NCI-H226 (cell line): ENCODE measurements around the gene CCDC137.
"Not testable (repeated sequence)": the region's sequence is repeated elsewhere in the genome, so short reads cannot be mapped to it uniquely, and the experiment has no call there.

ENCODE experiments used
- DNase-seq: peaks from one replicate; pipeline ENCODE4 v3.0.0-alpha.2; 2015

CCDC137 gene

DNA sequence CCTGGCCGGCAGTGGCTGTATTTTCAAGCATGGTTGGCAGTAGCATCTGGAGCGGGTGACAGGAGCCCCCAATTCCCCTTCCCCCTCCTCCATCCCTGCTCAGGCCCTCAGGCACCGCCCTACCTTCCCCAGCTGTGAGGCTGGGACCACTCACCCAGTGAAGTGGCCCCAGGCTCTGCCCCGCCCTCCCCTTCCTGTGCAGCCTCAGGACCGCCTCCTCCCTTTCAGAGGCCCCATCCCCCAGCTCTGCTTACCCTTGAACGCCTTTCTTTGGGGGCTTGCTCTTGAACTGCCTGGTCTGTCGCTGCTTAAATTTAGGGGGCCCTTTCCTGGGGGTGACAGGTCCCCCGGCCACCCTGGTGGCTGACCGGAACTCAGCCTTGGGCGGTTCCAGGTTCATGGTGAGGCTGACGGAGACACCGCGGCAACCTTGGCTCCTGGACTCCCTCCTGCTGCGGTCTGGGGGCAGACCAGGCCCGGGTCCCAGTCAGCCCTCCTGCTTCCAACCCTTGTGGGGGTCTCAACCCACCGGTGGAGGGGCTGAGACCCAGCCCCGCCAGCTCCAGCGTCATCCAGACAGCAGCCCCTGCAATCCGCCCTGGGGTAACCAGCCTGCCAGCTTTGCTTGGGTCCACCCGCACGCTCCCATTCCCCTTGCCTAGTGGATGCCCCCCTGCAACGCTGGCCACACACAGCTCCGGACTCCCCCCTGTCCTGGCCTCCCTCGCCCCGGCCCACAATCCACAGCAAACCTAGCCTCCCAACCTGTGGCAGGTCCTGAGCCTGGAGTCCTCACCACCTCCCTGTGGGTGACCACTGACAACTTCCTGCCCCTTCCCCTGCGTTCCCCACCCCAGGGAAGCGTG, 13.4 kb upstream of the CCDC137 start:
- DNase-seq, result no peak

DNA sequence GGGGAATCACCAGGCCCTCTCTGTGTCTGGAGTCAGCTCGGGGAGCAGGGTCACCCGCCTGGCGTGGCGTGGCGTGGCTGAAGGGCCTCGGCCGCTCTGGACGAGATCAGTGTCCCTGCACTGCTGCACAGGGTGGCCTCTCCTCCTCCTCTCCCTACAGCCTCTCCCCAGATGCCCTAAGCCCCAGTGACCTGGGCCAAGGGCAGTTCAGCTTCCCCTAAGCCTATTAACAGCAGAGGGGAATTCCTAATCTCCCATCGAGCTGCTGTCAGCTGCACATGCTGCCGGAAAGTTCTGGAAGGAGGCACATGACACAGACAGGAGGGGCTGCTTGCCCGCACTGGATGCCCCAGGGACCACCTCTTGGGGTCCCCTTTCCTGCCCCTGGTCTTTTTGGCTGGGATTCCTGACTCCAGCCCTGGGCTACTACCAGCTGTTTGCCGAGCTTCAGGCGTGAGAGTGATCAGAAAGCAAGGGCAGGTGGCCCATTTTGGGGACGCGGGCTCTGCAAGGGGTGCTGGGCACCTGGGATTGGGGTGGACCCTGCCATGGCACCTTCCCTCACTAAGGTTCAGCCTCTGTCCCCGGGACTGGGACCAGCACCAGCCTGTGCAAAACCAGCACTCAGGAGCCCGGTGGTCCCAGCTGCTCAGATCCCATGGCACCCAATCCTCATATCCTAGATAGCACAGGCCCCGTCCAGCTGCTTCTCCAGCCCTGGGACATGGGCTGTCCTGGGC, 11.0 kb upstream of the CCDC137 start:
- no peak for DNase-seq

DNA sequence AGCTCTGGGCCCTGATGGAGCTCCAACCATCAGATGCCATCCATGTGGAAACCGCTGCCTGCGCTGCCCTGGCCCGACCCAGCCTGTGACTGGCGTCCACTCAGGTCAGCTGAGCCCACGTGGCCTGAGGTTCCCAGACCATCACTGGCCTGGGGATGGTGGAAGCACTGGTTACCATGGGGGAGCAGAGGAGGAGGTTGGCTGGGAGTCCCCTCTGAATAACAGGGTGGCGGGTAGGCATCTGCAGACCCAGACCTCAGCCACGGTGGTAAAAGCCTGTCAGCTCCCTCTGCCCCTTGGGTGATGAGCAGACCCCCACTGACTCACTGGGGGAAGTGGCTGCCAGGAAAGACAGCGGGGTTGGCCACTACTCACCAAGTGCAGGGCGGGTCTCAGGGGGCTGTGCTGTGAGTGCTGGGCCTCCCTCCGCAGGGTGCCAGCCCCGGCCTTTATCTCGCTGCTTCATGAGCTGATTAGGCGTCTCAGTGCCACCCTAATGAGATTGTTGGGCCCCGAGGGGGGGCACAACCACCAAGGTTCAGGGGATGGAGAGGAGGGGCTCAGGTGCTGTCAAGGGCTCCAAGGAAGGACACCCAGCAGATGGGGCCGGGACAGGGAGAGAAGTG, 10.3 kb upstream of the CCDC137 start, which contains the start of gene PDE6G:
PDE6G (minus strand) TSS at position 425 of the 626 bp plus-strand sequence. CDS start 3,237 bp downstream, outside the sequence.
- no peak for DNase-seq

DNA sequence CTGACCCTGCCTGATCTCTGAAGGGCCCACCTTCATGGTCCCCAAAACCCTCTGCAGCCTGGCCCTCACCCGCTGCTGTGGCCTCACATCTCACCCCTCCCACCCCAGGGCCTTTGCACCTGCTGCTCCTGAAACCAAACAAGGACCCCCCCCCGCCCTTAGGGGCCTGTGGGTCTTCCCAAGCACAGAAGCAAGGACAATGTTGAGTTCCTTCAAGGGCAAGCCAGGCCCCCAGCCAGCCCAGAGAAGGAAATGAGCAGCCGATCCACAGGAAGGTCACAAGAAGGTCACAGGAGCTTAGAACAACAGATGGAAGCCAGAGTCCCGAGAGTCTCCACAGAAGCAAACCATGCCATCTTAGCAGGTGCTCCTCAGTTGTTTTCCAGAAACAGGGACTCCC, 9.7 kb upstream of the CCDC137 start:
- no peak for DNase-seq

DNA sequence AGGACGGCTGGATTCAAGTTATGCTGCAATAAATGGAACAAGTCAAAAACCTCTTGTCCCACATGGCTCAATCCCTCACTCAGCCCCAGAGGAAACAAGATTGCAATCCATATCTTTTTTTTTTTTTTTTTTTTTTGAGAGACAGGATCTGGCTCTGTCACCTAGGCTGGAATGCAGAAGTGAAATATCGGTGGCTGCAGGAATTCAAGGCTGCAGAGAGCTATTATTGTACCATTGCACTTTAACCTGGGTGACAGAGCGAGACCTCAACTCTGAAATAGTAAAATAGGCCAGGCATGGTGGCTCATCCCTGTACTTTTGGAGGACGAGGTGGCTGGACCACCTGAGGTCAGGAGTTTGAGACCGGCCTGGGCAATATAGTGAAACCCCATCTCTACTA, 7.5 kb upstream of the CCDC137 start:
- DNase-seq, result no peak

DNA sequence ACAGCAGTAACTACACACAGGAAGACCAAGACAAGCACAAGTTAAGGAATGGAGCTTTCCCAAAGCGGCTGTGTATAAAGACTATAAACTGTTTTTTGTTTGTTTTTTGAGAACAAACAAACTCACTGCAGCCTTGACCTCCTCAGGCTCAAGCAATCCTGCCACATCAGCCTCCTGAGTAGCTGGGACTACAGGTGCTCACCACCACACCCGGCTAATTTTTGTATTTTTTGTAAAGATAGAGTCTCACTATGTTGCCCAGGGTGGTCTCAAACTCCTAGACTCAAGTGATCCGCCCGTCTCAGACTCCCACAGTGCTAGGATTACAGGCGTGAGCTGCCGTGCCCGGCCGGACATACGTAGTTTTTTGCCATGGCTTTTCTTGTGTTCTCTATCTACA, 6.1 kb upstream of the CCDC137 start:
- DNase-seq, result no peak

DNA sequence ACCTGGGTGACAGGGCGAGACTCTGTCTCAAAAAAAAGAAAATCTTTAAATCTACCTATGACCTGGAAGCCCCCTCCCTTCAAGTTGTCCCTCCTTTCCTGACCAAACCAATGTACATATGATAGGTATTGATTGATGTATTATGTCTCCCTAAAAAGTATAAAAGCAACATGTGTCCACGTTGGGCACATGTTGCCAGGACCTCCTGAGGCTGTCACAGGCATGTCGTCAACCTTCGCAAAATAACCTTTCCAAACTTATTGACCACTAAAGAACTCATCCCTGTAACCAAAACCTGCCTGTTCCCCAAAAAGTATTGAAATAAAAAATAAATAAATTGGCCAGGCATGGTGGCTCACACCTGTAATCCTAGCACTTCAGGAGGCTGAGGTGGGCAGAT, 4.5 kb upstream of the CCDC137 start:
- no peak for DNase-seq

DNA sequence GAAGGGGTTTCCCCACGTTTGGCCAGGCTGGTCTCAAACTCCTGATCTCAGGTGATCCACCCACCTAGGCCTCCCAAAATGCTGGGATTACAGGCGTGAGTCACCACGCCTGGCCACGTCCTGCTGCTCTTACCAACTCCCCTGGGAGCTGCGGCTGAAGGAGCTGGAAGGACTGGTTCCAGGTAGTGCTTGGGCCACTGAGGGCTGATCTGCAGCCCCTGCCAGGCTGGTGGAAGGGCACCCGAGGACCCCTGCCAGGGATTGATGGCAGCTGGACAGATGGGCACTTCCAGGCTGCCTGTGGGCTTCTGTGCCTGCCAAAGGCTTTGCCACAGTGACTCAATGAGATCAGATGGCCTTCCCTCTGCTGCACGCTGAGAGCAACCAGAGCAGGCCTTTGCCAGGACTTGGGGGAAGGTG, 2.5 kb upstream of the CCDC137 start:
- no peak for DNase-seq

DNA sequence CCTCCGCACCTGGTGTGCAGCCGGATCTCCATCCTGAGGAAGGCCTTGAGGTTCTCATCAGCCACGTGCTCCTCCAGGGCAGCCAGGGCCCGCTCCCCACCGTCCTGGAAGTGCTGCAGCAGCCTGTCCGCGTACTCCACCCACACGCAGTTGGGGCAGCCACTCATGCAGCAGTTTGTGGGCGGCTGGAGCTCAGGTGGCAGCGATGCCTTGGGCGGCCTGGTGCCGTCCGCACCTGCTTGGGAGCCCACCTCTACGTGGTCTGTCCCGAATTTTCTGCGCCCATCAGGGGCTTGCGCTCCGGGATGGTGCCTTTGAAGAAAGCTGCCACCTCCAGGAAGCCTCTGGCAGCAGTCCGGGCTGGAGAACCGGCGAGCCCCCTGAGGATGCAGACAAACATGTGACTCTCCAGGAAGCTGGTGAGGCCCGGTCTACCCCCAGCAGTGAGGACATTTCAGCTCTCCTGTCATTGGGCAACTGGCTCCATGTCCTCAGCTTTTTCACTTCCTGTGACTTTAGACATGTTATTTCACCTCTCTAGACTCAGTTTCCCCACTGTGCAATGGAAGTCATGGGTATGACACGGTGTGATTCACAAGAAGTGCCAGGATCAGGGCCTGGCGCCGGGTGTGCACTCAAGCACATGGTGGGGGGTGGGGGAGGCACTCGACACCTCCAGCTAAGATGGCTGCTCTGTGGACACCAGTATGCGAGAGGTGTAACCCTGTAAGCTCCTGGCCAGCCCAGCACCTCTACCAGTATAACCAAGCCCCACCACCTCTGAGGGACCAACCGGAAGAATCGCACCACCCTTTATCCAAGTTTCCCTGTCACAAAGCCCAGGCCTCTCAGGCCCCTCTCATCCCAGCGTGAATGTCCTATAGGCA, 1.1 kb upstream of the CCDC137 start:
- no peak for DNase-seq

DNA sequence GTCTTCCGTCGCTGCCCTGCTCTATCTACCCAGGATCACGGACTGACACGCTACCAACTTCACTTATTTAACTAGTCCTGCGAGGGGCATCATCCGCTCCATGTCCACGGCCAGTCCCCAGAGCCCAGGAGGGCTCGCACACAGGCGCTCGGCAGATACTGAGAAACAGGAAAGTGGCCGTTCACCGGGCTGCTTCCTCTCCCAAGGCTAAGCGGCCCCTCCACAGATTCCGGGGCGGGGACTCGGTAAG, 520 bp upstream of the CCDC137 start:
- DNase-seq, result no peak

DNA sequence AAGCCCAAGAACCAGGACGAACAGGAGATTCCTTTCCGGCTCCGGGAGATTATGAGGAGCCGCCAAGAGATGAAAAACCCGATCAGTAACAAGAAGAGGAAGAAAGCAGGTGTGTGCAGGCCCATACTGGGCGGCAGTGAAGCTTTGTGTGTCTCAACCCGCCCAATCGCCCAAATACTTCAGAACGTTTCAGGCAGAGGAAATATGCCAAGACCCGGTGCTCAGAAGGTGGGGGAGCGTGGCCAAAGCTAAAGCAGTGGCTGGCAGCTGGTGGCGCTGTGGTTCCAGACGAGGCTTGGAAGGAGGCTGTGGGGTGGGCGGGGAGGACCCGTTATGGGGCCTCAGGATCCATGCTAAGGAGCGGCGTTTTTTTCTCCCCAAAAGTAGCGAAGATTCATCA, 1.2 kb downstream of the CCDC137 start:
- DNase-seq, result no peak

DNA sequence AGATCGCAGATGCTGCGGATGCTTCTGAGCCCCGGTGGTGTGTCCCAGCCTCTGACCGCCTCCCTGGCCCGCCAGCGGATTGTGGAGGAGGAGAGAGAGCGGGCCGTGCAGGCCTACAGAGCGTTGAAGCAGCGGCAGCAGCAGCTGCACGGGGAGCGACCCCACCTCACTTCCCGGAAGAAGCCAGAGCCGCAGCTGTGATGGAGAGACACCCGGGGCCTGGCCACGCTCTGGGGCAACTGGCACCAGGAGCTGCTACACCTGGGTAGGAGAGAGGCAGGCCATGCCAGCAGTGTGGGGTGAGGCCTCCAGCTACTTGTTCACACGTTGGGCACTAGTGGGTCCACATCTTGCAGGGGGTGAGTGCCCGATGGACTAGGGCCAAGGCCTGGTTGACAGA, 6.0 kb downstream of the CCDC137 start:
- DNase-seq, result no peak

DNA sequence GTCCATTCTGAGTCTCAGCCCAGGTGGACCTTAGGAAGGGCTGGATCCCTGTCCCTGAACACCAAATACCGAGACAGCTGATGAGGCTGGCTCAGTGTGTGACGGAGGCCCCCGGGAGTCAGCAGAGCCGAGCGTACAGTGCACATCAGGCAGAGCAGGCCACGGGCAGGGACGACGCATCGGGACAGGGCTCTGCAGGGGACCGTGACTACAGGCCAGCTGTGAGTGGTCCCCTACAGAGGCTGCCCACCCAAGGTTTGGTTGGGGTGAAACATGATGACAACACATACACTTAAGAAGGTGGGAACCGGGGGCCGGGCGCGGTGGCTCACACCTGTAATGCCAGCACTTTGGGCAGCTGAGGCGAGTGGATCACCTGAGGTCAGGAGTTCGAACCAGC, 6.4 kb downstream of the CCDC137 start:
- DNase-seq, result no peak

DNA sequence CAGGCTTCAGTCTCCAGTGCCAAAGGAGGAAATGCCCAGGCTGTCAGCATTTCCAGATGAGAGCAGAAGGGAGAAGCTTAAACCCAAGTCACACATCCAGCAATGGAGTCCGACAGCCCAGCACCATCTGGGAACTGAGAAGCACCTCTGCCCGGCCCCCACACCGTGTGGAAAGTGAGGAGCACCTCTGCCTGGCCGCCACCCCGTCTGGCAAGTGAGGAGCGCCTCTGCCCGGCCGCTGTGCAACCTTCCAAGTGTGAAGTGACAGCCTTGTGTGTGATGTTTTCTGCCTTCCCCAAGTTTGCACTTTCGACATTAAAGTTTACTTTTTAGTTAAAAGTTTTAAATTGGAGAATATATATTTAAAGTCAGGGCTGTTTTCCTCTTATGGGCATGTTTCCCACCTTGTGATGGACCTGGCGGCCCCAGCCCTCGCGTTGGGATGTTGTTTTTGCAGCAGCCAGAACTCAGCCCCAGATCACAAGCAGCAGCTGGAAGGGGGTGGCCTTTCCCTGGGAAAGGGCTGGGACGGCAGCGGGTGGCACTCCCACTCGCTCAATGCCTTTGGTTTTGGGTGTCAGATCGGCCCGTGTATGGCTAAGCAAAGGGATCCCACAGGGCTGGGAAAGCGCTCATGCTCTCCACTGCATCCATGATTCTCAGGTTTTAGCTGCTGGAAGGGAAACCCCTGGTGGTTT, 7.2 kb downstream of the CCDC137 start:
- DNase-seq, result no peak

DNA sequence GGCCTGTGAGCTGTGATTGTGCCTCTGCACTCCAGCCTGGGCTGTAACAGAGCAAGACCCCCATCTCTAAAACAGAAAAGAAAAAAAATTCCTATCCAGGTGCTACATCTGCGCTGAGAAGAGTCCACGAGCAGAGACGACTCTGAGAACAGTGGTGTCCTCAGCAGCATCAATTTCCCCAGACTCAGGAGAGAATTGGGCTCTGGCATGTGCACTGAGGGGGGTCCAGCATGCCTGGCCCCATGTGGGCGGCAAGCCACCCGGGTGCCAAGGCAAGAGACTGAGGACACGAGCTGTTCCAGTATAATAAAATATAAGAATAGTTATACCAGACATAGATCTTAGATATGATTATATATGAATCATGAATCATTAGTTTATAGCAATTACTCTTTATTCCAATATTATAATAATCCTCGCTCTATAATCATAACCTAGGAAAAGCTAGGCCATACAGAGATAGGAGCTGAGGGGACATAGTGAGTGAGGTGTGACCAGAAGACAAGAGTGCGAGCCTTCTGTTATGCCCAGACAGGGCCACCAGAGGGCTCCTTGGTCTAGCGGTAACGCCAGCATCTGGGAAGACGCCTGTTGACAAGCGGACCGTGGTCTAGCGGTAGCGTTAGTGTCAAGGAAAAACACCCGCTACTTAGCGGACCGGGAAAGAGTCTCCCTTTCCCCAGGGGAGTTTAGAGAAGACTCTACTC, 9.1 kb downstream of the CCDC137 start:
- DNase-seq, result not testable (repeated sequence)

DNA sequence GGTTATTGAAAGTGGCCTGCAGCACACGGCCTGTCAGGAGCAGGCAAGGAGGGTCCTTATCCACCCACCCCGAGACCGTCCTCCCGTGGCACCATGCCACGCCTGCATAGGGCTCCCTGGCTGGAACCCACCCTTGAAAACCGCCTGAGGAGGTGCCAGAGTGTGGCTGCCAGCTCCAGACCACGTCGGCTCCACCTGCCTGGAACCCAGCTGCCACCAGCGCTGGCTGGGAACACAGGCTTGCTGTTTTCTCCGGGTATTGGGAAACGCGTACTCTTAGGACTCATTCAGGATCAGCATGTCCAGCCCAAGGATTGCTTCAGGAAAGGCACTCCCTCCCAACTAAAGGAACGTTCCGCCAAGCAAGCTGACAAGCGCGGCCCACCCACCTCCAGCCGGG, 10.4 kb downstream of the CCDC137 start:
- no peak for DNase-seq

DNA sequence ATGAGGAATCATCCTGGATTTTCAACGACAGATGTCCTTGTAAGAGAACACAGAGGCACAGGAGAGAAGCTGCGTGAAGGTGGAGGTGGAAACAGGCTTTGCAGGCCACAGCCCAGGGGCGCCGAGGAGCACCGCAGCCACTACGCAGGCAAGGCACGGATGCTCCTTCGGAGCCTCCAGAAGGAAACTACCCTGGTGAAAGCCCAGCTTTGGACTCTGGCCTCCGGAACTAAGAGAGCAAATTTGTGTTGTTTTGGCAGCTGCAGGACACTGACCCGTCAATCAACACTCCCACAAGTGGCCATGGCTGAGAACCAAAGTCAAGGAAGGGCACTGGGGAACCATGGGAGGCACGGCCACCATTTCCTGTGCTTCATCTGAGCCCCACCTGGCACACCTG, 13.6 kb downstream of the CCDC137 start:
- DNase-seq, result no peak

DNA sequence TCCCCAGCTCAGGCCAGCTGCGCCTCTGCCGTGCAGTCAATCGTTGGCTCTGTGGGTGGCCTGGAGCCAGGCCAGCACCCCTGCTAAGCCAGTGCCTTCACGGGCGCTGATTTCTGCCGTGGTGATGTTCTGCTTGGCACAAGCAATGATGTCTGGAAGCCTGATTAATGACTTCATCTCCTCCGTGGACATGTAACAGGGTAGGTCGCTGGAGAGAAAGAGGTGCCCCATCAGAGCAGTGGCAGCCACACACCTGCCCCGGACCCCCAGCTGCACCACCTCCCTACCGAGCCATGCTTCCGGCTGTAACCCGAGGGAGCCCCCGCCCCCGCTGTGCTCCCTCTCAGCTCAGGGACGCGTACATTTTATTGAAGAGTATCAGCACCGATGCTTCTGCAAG, 15.1 kb downstream of the CCDC137 start:
- DNase-seq, result no peak

DNA sequence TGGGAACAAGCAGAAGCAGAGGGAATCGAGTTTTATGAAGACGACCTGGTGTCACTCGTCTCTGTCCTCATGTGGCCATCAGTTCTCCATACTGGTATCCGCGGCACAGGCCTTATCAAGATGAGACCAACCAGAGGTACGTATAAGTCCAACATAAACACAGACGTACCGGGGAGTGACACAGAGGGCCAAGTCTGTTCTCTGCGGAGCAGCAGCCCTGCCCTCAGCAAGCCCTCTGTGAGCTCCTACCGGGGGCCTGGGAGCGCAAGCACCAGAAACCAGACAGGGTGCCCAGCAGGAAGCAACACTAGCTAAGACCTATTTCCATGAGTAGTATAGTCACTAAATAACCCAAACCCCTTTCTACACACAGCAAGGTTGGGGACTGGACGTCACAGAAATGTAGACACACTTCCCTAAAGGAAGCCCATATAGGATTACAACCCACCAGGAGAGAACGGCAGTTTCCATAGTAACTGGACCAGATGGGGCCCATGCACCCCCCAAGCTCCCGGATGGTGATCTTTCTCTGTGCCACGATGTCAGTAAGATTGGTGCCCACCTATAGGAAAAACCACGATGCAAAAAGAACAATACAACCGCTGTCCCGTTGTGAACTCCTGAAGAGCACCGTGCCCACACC, 16.1 kb downstream of the CCDC137 start:
- no peak for DNase-seq

DNA sequence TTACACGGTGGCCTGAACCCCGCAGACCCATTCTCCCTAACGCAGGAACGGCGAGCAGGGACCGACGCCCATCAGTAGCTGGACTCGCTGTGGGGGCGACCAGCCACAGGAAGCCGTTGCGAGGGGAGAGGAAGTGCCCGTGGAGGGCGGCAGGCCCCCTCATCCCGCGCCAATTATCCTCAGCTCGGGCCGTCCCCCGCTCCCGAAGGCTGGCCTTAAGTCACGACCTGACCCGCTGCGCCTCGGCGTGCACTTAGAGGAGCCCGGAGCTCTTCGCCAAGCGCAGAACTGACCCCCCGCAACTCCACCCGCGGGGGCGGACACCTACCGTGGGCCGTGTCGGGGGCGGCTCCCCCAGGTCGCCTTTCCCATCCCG, 16.7 kb downstream of the CCDC137 start:
- no peak for DNase-seq
